T1000 (cell line): ENCODE data around the gene TRABD2B.
A peak's percentile ranks its signal among the peaks of the same experiment; 100 is the strongest.

Experiments used
- DNase-seq: peaks from one replicate; lab custom pipeline; 2025; ENCODE audit warnings: mixed read lengths; lab: John Stamatoyannopoulos, UW

The TRABD2B gene

GRCh38 chr1:47827109-47827508, 170.1 kb downstream of the TRABD2B start:
- DNase-seq = no peak

GRCh38 chr1:47824716-47825115, 172.5 kb downstream of the TRABD2B start:
- no peak for DNase-seq

GRCh38 chr1:47824297-47824696, 172.9 kb downstream of the TRABD2B start:
- DNase-seq = no peak

- DNase-seq = no peak
Observed at GRCh38 chr1:47823040-47823808, 174.0 kb downstream of the TRABD2B start.

- DNase-seq = no peak
Observed at GRCh38 chr1:47821760-47822159, 175.4 kb downstream of the TRABD2B start.

GRCh38 chr1:47819574-47819888, 177.7 kb downstream of the TRABD2B start:
- no peak for DNase-seq

GRCh38 chr1:47818682-47819573, 178.3 kb downstream of the TRABD2B start:
- no peak for DNase-seq

- DNase-seq = no peak
Observed at GRCh38 chr1:47817861-47818260, 179.3 kb downstream of the TRABD2B start.

- no peak for DNase-seq
Observed at GRCh38 chr1:47816325-47817071, 180.7 kb downstream of the TRABD2B start.

- no peak for DNase-seq
Observed at GRCh38 chr1:47814612-47815395, 182.4 kb downstream of the TRABD2B start.

- DNase-seq = no peak
Observed at GRCh38 chr1:47813970-47814369, 183.2 kb downstream of the TRABD2B start.

GRCh38 chr1:47812904-47813514, 184.2 kb downstream of the TRABD2B start:
- DNase-seq = no peak

GRCh38 chr1:47810964-47811682, 186.1 kb downstream of the TRABD2B start:
- no peak for DNase-seq

GRCh38 chr1:47809301-47810084, 187.7 kb downstream of the TRABD2B start:
- peak; percentile 6 for DNase-seq

- DNase-seq = no peak
Observed at GRCh38 chr1:47808612-47809011, 188.6 kb downstream of the TRABD2B start.

- no peak for DNase-seq
Observed at GRCh38 chr1:47805921-47806361, 191.2 kb downstream of the TRABD2B start.

- no peak for DNase-seq
Observed at GRCh38 chr1:47805018-47805417, 192.2 kb downstream of the TRABD2B start.

GRCh38 chr1:47803815-47804501, 193.2 kb downstream of the TRABD2B start:
- no peak for DNase-seq

GRCh38 chr1:47797575-47797974, 199.6 kb downstream of the TRABD2B start:
- no peak for DNase-seq
